ENCODE results near the gene STAB2. TPM values are rescaled to one million over a fixed set of nuclear protein-coding genes. Genes with fewer than 3 reads are reported as not detected.

STAB2 gene
- total RNA-seq, result not detected in 2 replicates

GRCh38 chr12:103586791-103587370 lies at the start of gene STAB2:
TSS of gene STAB2 (plus strand) at chr12:103587273. CDS start at chr12:103587477, 204 bp downstream.

Other genes with a start within 250 kb of the STAB2 start
- not detected in 2 replicates for gene C12orf42, start 91.3 kb upstream of the STAB2 start, total RNA-seq